WI38 (cell line): Measurements from ENCODE around the gene TCF21.
A peak's percentile ranks its signal among the peaks of the same experiment; 100 is the strongest.
"Not testable (repeated sequence)": the region's sequence is repeated elsewhere in the genome, so short reads cannot be mapped to it uniquely, and the experiment has no call there.

Experiments
- H3K4me3 ChIP-seq: 2 replicates; pipeline ENCODE4 v1.5.1; 2011; ENCODE audit warnings: low read depth, mild to moderate bottlenecking, control low read depth, low read length
- TF ChIP-seq, protein P1 (sequence below): IDR thresholded peaks from 2 replicates; pipeline ENCODE4 v1.5.1; 2012; ENCODE audit warnings: low read depth, mild to moderate bottlenecking, control low read depth, low read length

TCF21 gene

GRCh38 chr6:133906050-133906449 lies 17.1 kb downstream of the TCF21 start:
- H3K4me3 ChIP-seq: no peak overlapping the region
- TF ChIP-seq, protein P1, sequence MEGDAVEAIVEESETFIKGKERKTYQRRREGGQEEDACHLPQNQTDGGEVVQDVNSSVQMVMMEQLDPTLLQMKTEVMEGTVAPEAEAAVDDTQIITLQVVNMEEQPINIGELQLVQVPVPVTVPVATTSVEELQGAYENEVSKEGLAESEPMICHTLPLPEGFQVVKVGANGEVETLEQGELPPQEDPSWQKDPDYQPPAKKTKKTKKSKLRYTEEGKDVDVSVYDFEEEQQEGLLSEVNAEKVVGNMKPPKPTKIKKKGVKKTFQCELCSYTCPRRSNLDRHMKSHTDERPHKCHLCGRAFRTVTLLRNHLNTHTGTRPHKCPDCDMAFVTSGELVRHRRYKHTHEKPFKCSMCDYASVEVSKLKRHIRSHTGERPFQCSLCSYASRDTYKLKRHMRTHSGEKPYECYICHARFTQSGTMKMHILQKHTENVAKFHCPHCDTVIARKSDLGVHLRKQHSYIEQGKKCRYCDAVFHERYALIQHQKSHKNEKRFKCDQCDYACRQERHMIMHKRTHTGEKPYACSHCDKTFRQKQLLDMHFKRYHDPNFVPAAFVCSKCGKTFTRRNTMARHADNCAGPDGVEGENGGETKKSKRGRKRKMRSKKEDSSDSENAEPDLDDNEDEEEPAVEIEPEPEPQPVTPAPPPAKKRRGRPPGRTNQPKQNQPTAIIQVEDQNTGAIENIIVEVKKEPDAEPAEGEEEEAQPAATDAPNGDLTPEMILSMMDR: no peak

- no peak overlapping the region for H3K4me3 ChIP-seq
- TF ChIP-seq, protein P1: peak; percentile 86
Measured at GRCh38 chr6:133916650-133917151, 27.8 kb downstream of the TCF21 start.

DNA sequence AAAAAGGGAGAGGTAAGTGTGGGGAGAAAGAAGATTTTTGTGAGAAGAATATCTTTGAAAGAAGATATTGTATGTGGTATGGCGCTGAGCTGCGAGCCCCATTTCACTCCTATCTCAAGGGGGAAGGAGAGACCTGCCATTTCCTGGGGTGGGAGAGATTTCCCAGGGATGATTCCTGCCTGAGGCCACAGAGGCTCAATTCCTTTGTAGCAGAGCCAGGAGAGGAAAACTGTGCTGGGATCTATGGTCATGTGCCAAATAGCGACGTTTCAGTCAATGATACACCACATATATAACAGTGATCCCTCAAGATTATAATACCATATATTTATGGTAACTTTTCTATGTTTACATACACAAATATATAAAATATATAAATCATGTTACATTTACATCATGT lies 28.9 kb downstream of the TCF21 start:
- TF ChIP-seq, protein P1: no peak

DNA sequence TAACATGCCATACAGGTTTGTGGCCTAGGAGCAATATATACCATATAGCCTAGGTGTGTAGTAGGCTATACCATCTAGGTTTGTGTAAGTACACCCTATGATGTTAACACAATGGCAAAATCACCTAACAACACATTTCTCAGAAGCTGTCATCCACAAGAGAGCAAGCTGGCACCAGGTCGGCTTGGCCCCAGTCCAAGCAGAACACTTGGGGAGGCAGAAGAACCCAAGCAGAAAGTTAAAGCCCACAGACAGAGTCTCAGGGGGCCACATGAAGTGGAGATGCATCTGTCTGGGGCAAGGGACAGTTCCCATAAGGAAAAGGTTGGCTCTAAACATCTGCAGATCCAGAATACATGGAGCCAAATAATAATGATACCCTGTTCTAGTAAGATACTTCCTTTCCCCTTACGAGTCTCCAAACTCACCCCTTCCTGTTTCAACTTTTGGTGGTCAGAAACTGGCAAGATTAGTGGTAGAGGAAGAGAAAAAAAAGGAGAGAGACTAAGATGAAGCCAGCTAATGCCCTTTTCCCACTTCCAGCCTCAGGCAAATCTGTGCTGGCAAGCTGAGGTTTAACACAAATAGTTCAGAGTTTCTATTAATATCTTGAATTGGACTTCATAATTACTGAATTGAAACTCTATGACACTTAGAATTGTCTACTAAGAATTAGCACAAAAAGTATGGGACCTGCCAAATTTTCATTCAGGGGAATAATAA lies 29.5 kb downstream of the TCF21 start:
- no peak overlapping the region for H3K4me3 ChIP-seq
- TF ChIP-seq, protein P1: no peak

More for the DNA sequence above, 28.9 kb downstream of the TCF21 start:
- H3K4me3 ChIP-seq: no peak overlapping the region

GRCh38 chr6:133919362-133919761 lies 30.4 kb downstream of the TCF21 start:
- no peak overlapping the region for H3K4me3 ChIP-seq
- TF ChIP-seq, protein P1: no peak

DNA sequence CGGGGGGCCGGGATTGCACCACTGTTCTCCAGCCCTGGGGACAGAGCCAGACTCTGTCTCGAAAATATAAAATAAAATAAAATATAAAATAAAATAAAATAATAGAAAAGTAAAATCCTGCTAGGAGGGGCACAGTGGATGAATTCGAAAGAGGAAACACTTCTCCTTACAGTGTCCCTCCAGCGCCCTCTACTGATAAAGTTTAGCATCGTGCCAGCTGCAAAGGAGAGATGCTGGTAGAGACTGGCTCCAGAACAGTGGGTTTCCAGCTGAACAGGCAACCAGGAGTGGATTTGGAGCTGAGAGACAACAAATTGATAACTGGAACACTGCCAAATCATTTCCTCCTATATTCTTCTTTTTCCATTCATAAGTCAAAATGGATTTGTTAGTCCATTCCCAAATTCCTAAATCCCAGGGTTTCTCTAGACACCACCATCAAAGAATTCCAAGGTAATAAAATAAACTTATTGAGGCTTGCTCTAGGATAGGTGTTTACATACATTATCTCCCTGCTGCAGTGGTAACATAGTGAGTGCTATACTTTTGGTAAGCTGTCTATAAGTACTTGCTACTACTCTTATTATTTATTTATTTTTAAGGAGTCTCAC lies 32.4 kb downstream of the TCF21 start:
- no peak overlapping the region for H3K4me3 ChIP-seq
- TF ChIP-seq, protein P1: peak; percentile 84

DNA sequence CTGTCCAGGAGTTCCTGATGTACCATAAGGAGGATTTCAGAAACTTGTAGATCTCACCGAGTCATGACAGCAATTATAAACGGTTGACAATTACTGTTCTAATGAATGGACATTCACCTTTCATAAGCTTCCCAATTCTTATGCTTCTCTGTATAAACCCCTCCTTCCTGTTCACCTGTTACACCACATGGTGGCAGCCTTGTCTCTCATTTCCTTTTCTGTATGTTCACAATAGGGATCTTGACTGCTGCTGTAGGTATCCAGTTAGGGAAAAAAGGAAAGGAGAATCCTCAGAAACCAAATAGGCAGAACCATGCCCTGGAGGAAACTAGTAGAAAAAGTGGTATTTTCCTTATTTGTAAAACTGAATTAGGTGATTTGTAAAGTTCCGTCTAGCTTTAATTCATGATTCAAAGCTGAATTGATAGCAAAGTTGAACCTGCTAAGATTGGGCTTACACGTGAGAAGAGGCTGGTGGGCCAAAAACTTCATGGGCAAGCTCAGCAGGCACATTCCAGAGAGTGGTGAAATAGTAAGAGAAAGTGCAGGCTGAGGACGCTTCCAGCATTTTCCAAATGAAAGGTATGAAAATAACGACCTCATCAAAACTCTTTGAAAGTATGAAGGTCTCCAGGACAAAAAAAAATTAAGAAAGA lies 35.2 kb downstream of the TCF21 start:
- TF ChIP-seq, protein P1: peak; percentile 65

GRCh38 chr6:133931221-133931620 lies 42.3 kb downstream of the TCF21 start:
- H3K4me3 ChIP-seq: not testable (repeated sequence)

More for the DNA sequence above, 35.2 kb downstream of the TCF21 start:
- no peak overlapping the region for H3K4me3 ChIP-seq

GRCh38 chr6:133936352-133936751 lies 47.4 kb downstream of the TCF21 start:
- H3K4me3 ChIP-seq: not testable (repeated sequence)
